Neuronal stem cell (in vitro differentiated cells): ENCODE data around the gene RIN3.
A peak's percentile ranks its signal among the peaks of the same experiment; 100 is the strongest.
"Not testable (repeated sequence)": the region's sequence is repeated elsewhere in the genome, so short reads cannot be mapped to it uniquely, and the experiment has no call there.

Experiments
- DNase-seq: peaks from one replicate; pipeline ENCODE4 v3.0.0-alpha.2; 2013; ENCODE audit warnings: low spot score
- H2AFZ ChIP-seq: one replicate; pipeline ENCODE4 v1.6.1; 2013; ENCODE audit warnings: mild to moderate bottlenecking, low read length, inconsistent platforms
- H2AK5ac ChIP-seq: 2 replicates; pipeline ENCODE4 v1.6.1; 2013; ENCODE audit warnings: low read depth, mild to moderate bottlenecking, inconsistent platforms, low read length, moderate library complexity, mixed read lengths
- H2BK120ac ChIP-seq: 2 replicates; pipeline ENCODE4 v1.6.1; 2013; ENCODE audit warnings: low read depth, mild to moderate bottlenecking, inconsistent platforms, low read length, moderate library complexity, mixed read lengths
- H2BK12ac ChIP-seq: one replicate; pipeline ENCODE4 v1.6.1; 2013; ENCODE audit warnings: low read length, inconsistent platforms
- H2BK15ac ChIP-seq: 2 replicates; pipeline ENCODE4 v1.6.1; 2013; ENCODE audit warnings: mild to moderate bottlenecking, low read length, inconsistent platforms, mixed read lengths
- H2BK5ac ChIP-seq: one replicate; pipeline ENCODE4 v1.6.1; 2013; ENCODE audit warnings: inconsistent platforms, mild to moderate bottlenecking, low read length, moderate library complexity
- H3K14ac ChIP-seq: one replicate; pipeline ENCODE4 v1.6.1; 2013; ENCODE audit warnings: low read length, inconsistent platforms
- H3K18ac ChIP-seq: 2 replicates; pipeline ENCODE4 v1.6.1; 2013; ENCODE audit warnings: low read length, inconsistent platforms
- H3K23ac ChIP-seq: 2 replicates; pipeline ENCODE4 v1.6.1; 2013; ENCODE audit warnings: low read depth, mild to moderate bottlenecking, mixed read lengths, low read length, inconsistent platforms; ENCODE audit not compliant: poor library complexity
- H3K27ac ChIP-seq: replicated peaks from 3 replicates; pipeline ENCODE4 v1.5.1; 2013; ENCODE audit warnings: low read length, inconsistent platforms
- H3K27me3 ChIP-seq, 3 experiments: 2 replicates each; pipeline ENCODE4 v1.6.1; 2013; ENCODE audit warnings: low read length in 3 of 3, mild to moderate bottlenecking in 2 of 3, inconsistent platforms in 1 of 3, low read depth in 1 of 3, mixed read lengths in 1 of 3, moderate library complexity in 1 of 3; ENCODE audit not compliant: control insufficient read depth in 3 of 3, insufficient read depth in 3 of 3
- H3K36me3 ChIP-seq, 2 donors: replicated peaks in 1 of 2; 2 replicates each; pipeline ENCODE4 v1.6.1; 2013; ENCODE audit warnings: low read length in 2 of 2; ENCODE audit not compliant: control insufficient read depth in 2 of 2, insufficient read depth in 2 of 2
- H3K4ac ChIP-seq: 2 replicates; pipeline ENCODE4 v1.6.1; 2013; ENCODE audit warnings: inconsistent platforms, mild to moderate bottlenecking, low read length, moderate library complexity
- H3K4me1 ChIP-seq, 2 donors: 1 replicate in 1 of 2; 2 replicates in 1 of 2; pipeline ENCODE4 v1.6.1; 2013; ENCODE audit warnings: low read length in 2 of 2, low read depth in 1 of 2; ENCODE audit not compliant: control insufficient read depth in 2 of 2, insufficient read depth in 1 of 2
- H3K4me2 ChIP-seq: one replicate; pipeline ENCODE4 v1.6.1; 2013; ENCODE audit warnings: mild to moderate bottlenecking, low read length, inconsistent platforms; ENCODE audit not compliant: insufficient read depth, poor library complexity, severe bottlenecking
- H3K4me3 ChIP-seq, 2 donors: 2 replicates each; pipeline ENCODE4 v1.5.1; 2013; ENCODE audit warnings: low read length in 2 of 2, mild to moderate bottlenecking in 2 of 2, inconsistent platforms in 1 of 2, moderate library complexity in 1 of 2
- H3K79me1 ChIP-seq: one replicate; pipeline ENCODE4 v1.6.1; 2013; ENCODE audit warnings: low read depth, mild to moderate bottlenecking, inconsistent platforms, low read length, moderate library complexity
- H3K9ac ChIP-seq: one replicate; pipeline ENCODE4 v1.6.1; 2013; ENCODE audit warnings: mild to moderate bottlenecking, low read depth, low read length, inconsistent platforms; ENCODE audit not compliant: poor library complexity
- H3K9me3 ChIP-seq, 2 donors: replicated peaks in 1 of 2; 2 replicates each; pipeline versions ENCODE3 to v1.6.1; 2013; ENCODE audit warnings: low read length in 2 of 2, mild to moderate bottlenecking in 2 of 2, inconsistent platforms in 1 of 2, low read depth in 1 of 2, mixed read lengths in 1 of 2, moderate library complexity in 1 of 2; ENCODE audit not compliant: control insufficient read depth in 2 of 2, insufficient read depth in 1 of 2
- H4K8ac ChIP-seq: one replicate; pipeline ENCODE4 v1.6.1; 2013; ENCODE audit warnings: low read depth, mild to moderate bottlenecking, inconsistent platforms, low read length, moderate library complexity
- H4K91ac ChIP-seq: one replicate; pipeline ENCODE4 v1.6.1; 2013; ENCODE audit warnings: low read length, low read depth, mild to moderate bottlenecking, inconsistent platforms; ENCODE audit not compliant: poor library complexity
- WGBS, 2 donors: extraction: QIAGEN DNeasy Blood & Tissue Kit; methylation state at CpG; one replicate each; pipeline ENCODE4 v1.1.7; 2013; ENCODE audit warnings: missing lambda C conversion rate in 2 of 2, mixed read lengths in 1 of 2; ENCODE audit not compliant: insufficient read length in 2 of 2, insufficient replicate concordance in 1 of 2; ENCODE audit errors: extremely low coverage in 2 of 2; 5-methylcytosine and 5-hydroxymethylcytosine counted together

Gene RIN3

DNA sequence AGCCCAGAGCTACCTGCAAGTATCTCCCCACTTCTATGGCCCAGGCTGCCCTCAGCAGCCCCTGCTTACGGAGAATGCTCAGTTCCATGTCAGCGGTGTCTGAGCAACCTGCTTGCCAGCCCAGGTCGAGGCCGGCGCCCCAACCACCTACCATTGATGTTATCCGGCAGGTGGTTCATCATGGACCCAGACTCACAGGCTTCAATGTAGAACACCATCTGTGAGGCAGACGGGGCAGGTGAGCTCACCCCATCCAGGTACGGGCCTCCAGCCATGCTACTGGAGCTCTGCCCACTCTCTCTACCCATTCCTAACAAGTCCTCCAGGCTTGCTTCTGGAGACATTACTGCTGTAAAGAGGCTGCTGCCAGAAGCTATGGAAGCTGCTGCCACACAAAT, 199.1 kb downstream of the RIN3 start:
- H4K8ac ChIP-seq: no peak overlapping the region
- H3K23ac ChIP-seq: no peak overlapping the region
- H4K91ac ChIP-seq: no peak overlapping the region
- H3K4me3 ChIP-seq: no peak overlapping the region
- no peak overlapping the region for H2AFZ ChIP-seq
- H2BK12ac ChIP-seq: no peak overlapping the region
- WGBS, 2 donors: no CpG with 5 or more reads among the region's 8 CpGs
- peaks cover 7 to 36% of the 10 kb centered on the region in 2 donors for H3K36me3 ChIP-seq
- H3K18ac ChIP-seq: no peak overlapping the region
- no peaks in the 10 kb centered on the region for H3K27me3 ChIP-seq
- H2BK120ac ChIP-seq: no peak overlapping the region
- no peak for DNase-seq
- H3K9ac ChIP-seq: no peak overlapping the region
- H3K9me3 ChIP-seq: no peaks in the 10 kb centered on the region
- no peak overlapping the region for H3K4me2 ChIP-seq
- H3K79me1 ChIP-seq: peaks cover 2% of the 10 kb centered on the region
- H3K14ac ChIP-seq: no peak overlapping the region
- no peak overlapping the region for H2AK5ac ChIP-seq
- peaks cover 0 to 2% of the 10 kb centered on the region in 2 donors for H3K4me1 ChIP-seq
- no peak overlapping the region for H2BK5ac ChIP-seq
- no peak overlapping the region for H3K27ac ChIP-seq
- no peak overlapping the region for H2BK15ac ChIP-seq
- H3K4ac ChIP-seq: no peak overlapping the region

DNA sequence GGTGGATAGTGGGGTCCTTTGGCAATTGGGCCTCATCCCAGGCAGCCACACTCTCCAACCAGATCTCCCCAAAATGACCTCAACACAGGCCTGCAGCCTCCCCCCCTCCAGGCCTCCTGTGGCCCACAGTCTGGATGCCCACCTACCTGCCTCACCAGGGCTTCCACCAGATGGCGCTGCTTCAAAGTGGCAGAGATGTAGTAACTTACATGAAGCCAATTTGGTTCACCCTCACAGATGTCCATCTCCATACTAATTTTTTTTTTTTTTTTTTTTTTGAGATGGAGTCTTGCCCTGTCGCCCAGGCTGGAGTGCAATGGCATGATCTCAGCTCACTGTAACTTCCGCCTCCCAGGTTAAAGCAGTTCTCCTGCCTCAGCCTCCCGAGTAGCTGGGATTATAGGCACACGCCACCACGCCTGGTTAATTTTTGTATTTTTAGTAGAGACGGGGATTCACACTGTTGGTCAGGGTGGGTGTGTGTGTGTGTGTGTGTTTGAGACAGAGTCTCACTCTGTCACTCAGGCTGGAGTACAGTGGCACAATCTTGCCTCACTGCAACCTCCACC, 201.2 kb downstream of the RIN3 start:
- H4K8ac ChIP-seq, H3K4me1 ChIP-seq, H3K27me3 ChIP-seq, H2AFZ ChIP-seq, H2BK15ac ChIP-seq, H3K9me3 ChIP-seq, H3K27ac ChIP-seq, H3K14ac ChIP-seq, H3K4ac ChIP-seq, H3K4me3 ChIP-seq, H3K9ac ChIP-seq, H3K18ac ChIP-seq, H4K91ac ChIP-seq, H3K4me2 ChIP-seq, H2BK5ac ChIP-seq, H2BK120ac ChIP-seq, H2AK5ac ChIP-seq, H3K79me1 ChIP-seq, H2BK12ac ChIP-seq: not testable (repeated sequence)
- Histone ChIP-seq H3K36me3 (peaks cover 5 to 28% of the 10 kb centered on the region in 2 donors), H3K23ac (peak overlapping the region; percentile 34)
- DNase-seq: peak; percentile 64
- WGBS, 2 donors: no CpG with 5 or more reads among the region's 7 CpGs

DNA sequence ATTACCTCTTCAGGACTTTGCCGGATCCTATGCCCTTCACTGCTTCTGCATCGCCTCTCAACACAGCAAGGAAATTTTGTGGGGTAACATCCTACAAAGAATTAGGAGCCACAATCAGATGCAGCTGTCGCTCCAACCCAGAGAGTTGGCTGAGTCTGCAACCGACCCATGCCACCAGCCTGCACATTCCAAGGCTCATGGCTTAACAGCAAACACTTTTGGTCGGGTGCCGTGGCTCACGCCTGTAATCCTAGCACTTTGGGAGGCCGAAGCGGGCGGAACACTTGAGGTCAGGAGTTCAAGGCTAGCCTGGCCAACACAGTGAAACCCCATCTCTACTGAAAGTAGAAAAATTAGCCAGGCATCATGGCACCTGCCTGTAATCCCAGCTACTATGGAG, 202.6 kb downstream of the RIN3 start:
- peaks cover 3 to 18% of the 10 kb centered on the region in 2 donors for H3K36me3 ChIP-seq

DNA sequence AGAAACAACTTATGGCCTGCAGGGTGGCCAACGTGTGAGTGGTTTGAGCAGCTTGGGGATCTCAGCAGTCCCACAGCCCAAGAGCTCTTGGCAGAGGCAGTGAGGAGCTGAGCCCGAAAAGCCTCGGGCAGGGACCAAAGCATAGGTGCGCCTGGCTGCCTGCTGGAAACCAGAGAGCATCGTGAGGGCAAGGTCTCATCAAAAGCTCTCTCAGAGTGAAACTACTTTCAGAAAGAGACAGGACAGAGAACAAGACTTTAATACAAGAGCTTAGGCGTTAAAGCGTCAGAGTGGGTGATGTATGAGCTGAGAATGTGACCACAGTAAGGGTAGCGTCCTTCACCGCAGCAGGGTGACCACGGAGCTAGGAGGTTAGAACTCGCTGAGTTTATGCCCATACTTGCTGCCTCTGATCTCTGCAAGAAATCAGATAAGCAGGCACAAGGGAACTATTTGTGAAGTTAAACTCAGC, 204.0 kb downstream of the RIN3 start:
- H2BK5ac ChIP-seq: no peak overlapping the region
- H3K27ac ChIP-seq: no peak overlapping the region
- no peak overlapping the region for H3K4me3 ChIP-seq
- peaks cover 0 to 12% of the 10 kb centered on the region in 2 donors for H3K36me3 ChIP-seq
- no peak overlapping the region for H2BK120ac ChIP-seq
- no CpG with 5 or more reads among the region's 11 CpGs for WGBS, 2 donors
- no peak overlapping the region for H2BK15ac ChIP-seq
- no peaks in the 10 kb centered on the region for H3K9me3 ChIP-seq
- no peaks in the 10 kb centered on the region for H3K27me3 ChIP-seq
- no peak overlapping the region for H3K9ac ChIP-seq
- H3K79me1 ChIP-seq: peaks cover 4% of the 10 kb centered on the region
- no peak overlapping the region for H3K4me2 ChIP-seq
- H3K4ac ChIP-seq: no peak overlapping the region
- H4K91ac ChIP-seq: no peak overlapping the region
- no peak overlapping the region for H2AFZ ChIP-seq
- H3K18ac ChIP-seq: no peak overlapping the region
- H4K8ac ChIP-seq: no peak overlapping the region
- no peaks in the 10 kb centered on the region for H3K4me1 ChIP-seq
- DNase-seq: no peak
- no peak overlapping the region for H3K23ac ChIP-seq
- H2AK5ac ChIP-seq: no peak overlapping the region
- H3K14ac ChIP-seq: no peak overlapping the region
- no peak overlapping the region for H2BK12ac ChIP-seq

More for the DNA sequence above, 202.6 kb downstream of the RIN3 start:
- no peak overlapping the region for H2BK12ac ChIP-seq
- no CpG with 5 or more reads among the region's 10 CpGs for WGBS, 2 donors
- H3K4me3 ChIP-seq: no peak overlapping the region
- H3K79me1 ChIP-seq: peaks cover 4% of the 10 kb centered on the region
- no peak overlapping the region for H2AFZ ChIP-seq
- no peak overlapping the region for H3K27ac ChIP-seq
- H2AK5ac ChIP-seq: no peak overlapping the region
- no peak overlapping the region for H2BK120ac ChIP-seq
- H3K4me2 ChIP-seq: no peak overlapping the region
- H3K9ac ChIP-seq: peak overlapping the region; percentile 61
- H4K91ac ChIP-seq: no peak overlapping the region
- H3K27me3 ChIP-seq: no peaks in the 10 kb centered on the region
- H3K23ac ChIP-seq: no peak overlapping the region
- no peak for DNase-seq
- no peak overlapping the region for H3K18ac ChIP-seq
- no peak overlapping the region for H2BK15ac ChIP-seq
- H2BK5ac ChIP-seq: no peak overlapping the region
- H3K4ac ChIP-seq: no peak overlapping the region
- no peaks in the 10 kb centered on the region for H3K9me3 ChIP-seq
- H3K14ac ChIP-seq: no peak overlapping the region
- H4K8ac ChIP-seq: no peak overlapping the region
- no peaks in the 10 kb centered on the region for H3K4me1 ChIP-seq
